ENCODE measurements around the gene COL9A3.
A peak's percentile ranks its signal among the peaks of the same experiment; 100 is the strongest.

COL9A3 gene

DNA sequence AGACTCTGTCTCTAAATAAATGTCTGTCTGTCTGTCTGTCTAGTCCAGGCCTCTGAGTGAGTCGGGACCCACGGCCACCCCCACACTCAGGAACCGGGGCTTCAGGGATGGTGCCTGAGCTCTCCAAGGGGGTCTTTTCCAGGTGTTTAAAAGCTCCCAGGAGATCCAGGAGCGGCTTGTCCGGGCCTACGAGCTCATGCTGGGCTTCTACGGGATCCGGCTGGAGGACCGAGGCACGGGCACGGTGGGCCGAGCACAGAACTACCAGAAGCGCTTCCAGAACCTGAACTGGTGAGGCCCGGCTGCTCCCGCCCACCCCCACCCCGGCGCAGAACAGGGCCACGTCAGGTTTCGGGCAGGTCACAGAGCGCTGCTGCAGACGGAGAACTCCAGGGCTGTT is 5.5 kb upstream of the COL9A3 start:
- DNase-seq (ENCODE audit: low read depth in 2 of 2), result no peak

GRCh38 chr20:62811720-62812119 is 5.1 kb upstream of the COL9A3 start:
- DNase-seq (ENCODE audit: low read depth in 2 of 2), result no peak

- DNase-seq (ENCODE audit: low read depth in 2 of 2), result no peak
These were observed 4.5 kb upstream of the COL9A3 start for GRCh38 chr20:62812181-62812906.

- no peak for DNase-seq (ENCODE audit: low read depth in 2 of 2)
These were observed 4.0 kb upstream of the COL9A3 start for GRCh38 chr20:62812907-62813200.

DNA sequence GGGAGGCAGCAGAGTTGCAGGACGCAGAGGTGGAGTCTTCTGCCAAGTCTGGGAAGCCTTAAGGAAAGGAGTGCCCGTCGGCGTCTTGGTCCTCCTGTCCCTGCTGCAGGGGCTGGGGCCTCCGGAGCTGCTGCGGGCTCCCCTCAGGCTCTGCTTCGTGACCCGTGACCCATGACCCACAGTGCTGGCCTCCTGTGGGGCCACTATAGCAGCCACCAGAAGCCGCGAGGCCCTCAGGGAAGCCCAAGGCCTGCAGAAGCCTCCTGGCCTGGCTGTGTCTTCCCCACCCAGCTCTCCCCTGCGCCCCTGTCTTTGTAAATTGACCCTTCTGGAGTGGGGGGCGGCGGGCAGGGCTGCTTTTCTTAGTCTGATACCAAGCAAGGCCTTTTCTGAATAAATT is 3.3 kb upstream of the COL9A3 start:
- DNase-seq (ENCODE audit: low read depth in 2 of 2), result no peak

- DNase-seq (ENCODE audit: low read depth in 2 of 2), result no peak
These were observed 2.7 kb upstream of the COL9A3 start for GRCh38 chr20:62814060-62814708.

- no peak for DNase-seq (ENCODE audit: low read depth in 2 of 2)
These were observed 2.2 kb upstream of the COL9A3 start for GRCh38 chr20:62814709-62815065.

- DNase-seq (ENCODE audit: low read depth in 2 of 2), result no peak
These were observed 1.5 kb upstream of the COL9A3 start for GRCh38 chr20:62815066-62815991.

DNA sequence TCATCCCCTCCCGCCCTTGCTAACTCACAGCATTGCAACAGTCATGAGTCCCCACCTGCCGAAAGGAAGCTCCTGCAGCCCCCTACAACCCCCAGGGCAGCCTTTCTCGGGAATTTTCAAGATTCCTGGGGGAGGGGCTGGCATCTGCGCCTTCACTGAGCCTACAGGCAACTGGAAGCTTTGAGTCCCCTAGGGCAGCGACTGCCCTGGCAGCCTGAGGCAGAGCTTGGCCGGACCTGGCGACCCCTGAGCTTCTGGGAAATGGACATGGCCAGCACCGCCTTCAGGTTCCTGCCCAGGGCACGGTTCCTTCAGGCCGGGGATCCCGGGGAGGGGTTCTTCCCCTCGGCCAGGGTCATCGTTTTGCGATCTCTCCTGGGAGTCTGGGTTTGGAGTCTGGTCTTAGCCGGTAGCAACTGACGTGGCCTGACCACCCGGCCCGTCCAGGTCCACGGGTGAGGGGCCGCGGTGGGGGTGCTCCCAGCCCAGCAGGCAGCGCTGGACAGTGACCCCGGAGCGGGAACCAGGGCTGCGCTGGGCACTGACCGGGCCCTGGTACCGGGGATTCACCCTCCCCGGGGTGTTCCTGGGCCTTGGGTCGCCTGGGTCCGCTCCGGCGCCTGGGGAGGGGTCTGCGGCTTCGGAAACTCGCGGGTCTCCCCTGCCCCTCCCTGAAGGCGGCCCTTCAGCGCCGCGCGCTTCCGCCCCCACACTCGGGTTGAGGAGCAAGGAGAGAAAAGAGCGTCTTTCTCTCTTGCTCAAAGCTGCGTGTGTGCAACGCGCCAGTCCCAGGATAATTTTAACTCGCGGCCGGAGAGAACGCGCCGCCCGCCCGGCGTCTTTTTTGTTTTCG is 593 bp upstream of the COL9A3 start:
- DNase-seq (ENCODE audit: low read depth in 2 of 2), result no peak

- no peak for DNase-seq (ENCODE audit: low read depth in 2 of 2)
These were observed 1.2 kb downstream of the COL9A3 start for GRCh38 chr20:62817975-62818591.

GRCh38 chr20:62818592-62819493 is 2.0 kb downstream of the COL9A3 start:
- no peak for DNase-seq (ENCODE audit: low read depth in 2 of 2)

- DNase-seq (ENCODE audit: low read depth in 2 of 2), result no peak
These were observed 2.8 kb downstream of the COL9A3 start for GRCh38 chr20:62819494-62820174.

DNA sequence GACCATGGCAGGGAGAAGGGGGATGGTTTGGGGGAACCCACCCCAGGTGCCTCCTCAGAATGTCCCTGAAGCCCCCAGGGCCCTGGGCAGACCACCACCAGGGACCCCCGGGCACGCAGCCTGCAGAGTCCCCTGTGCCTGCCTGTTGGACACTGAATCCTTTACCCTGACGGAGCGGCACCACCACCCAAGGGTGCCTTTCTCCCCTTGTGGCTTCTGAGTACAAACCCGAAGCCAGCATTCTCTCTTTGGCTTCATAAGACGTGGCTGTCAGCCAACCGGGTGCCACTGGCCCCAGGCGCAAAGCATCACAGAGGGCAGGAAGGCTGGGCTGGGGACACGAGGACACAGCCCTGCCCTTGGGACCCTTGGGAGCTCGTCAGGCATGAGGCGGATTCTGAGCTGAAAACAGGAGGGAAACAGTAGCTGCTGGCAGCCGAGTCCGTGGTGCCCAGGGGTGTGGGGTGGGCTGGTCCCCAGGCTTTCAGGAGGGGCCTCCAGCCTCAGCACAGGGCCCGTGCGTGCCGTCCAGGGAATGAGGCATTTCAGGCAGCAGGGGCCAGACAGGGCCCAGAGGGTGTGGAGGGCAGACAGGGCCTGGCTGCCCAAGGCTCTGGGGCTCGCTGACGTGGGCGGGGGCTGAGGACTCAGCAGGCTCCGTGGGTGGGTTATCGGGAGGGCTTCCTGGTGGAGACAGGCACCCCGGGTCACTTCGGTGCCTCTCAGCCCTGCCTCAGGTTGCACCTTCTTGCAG is 3.5 kb downstream of the COL9A3 start:
- DNase-seq (ENCODE audit: low read depth in 2 of 2), result no peak

- no peak for DNase-seq (ENCODE audit: low read depth in 2 of 2)
These were observed 4.3 kb downstream of the COL9A3 start for GRCh38 chr20:62820962-62821725.

GRCh38 chr20:62821726-62822210 is 4.9 kb downstream of the COL9A3 start:
- DNase-seq (ENCODE audit: low read depth in 2 of 2), result no peak

DNA sequence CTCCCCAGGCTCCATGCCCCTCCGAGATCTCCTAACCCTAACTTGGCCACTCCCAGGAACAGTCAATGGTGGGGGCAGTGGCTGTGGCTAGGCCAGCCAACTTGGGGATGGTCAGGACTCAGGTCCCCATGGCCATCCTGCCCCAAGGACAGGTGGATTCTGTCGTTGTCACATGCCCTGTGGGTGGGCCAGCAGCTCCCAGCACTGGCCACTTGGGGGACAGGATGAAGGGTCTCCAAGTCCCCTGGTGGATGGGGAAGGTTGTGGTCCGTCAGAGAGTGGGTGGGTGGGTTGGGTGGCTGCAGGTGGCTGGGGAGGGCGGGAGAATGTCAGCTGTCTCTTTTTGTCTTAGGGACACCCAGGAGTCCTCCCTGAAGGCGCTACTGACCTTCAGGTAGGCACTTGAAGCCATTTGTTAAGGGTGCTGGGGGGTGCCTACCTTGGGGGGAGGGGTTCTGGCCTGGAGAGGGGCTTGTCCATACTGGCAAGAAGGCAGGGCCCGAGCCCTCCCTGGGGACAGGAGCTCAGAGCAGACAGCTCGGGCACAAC is 5.5 kb downstream of the COL9A3 start:
- DNase-seq (ENCODE audit: low read depth in 2 of 2), result no peak

DNA sequence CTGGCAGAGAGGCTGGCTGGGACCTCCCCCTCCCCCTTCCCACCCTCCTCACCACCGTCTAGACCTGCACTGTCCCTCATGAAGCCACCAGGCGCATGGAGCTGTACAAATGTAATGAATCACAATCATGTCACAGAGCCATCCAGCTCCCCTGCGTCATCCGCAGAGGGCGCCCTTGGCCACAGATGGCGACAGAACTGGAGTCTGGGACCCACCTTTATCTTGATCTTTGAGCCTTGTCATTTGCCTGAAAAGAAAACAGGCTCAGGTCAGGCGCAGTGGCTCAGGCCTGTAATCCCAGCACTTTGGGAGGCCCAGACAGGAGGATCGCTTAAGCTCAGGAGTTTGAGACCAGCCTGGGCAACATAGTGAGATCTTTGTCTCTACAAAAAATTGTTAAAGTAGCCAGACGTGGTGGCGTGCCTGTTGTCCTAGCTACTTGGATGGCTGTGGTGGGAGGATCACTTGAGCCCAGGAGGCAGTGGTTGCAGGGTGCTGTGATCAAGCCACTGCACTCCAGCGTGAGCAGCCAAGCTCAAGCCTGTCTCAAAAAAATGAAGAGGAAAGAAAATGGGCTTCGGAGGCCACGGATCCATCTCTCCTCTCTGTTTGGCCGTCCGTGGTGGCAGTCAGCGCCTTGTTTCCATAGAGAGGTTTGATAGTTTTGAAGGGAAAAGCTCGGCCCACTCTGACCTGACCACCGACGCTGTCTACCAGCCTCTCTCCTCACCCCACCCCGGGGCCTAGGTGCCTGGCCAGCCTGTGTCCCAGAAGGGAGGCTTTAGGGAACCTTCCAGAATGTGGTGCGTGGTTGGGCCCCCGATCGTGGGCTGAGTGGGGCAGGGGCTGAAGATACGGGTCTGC is 6.2 kb downstream of the COL9A3 start:
- DNase-seq (ENCODE audit: low read depth in 2 of 2), result peak; percentile 39 to 53
